A673 (cell line): ENCODE data around the gene KLHDC1. TPM values are rescaled to one million over a fixed set of nuclear protein-coding genes. Genes with fewer than 3 reads are reported as not detected.
"Not testable (repeated sequence)": the region's sequence is repeated elsewhere in the genome, so short reads cannot be mapped to it uniquely, and the experiment has no call there.

Experiments
- BruUV-seq: library from RNA; stranded (reverse); fragments of 400-500 nt; replicated peaks from 2 replicates; lab custom pipeline; 2021; lab: Mats Ljungman, UMichigan
- CTCF ChIA-PET: fragments of 300-600 bp; sonication (Branson Sonifier 250); formaldehyde crosslinking; loops from one replicate; lab custom pipeline; 2022; ENCODE audit warnings: antibody characterized with exemption; lab: Charles Lee
- POLR2A ChIA-PET: fragments of 300-600 bp; sonication (Branson Sonifier 250); formaldehyde crosslinking; loops from one replicate; lab custom pipeline; 2022; ENCODE audit warnings: antibody characterized with exemption; ENCODE audit not compliant: low non-redundant PET; lab: Charles Lee
- DNase-seq: peaks from one replicate; pipeline ENCODE4 v3.0.0-alpha.2; 2015; ENCODE audit warnings: low spot score
- H3K27ac ChIP-seq: fragments of 200-600 bp; sonication (generic); 2 replicates; pipeline ENCODE4 v1.5.1; 2016; ENCODE audit warnings: mixed run types, low read depth, mild to moderate bottlenecking, mixed read lengths, antibody characterized with exemption, low read length; ENCODE audit not compliant: poor library complexity, severe bottlenecking
- H3K27me3 ChIP-seq: fragments of 200-600 bp; sonication (generic); replicated peaks from 2 replicates; pipeline ENCODE4 v1.6.1; 2017; ENCODE audit warnings: mixed run types, low read depth, mild to moderate bottlenecking, mixed read lengths, antibody characterized with exemption, low read length; ENCODE audit not compliant: insufficient read depth, poor library complexity
- H3K36me3 ChIP-seq: fragments of 200-600 bp; sonication (generic); 2 replicates; pipeline ENCODE4 v1.6.1; 2016; ENCODE audit warnings: mixed run types, mild to moderate bottlenecking, mixed read lengths, antibody characterized with exemption, low read length; ENCODE audit not compliant: insufficient read depth, poor library complexity, severe bottlenecking
- H3K4me1 ChIP-seq: fragments of 200-600 bp; sonication (generic); 2 replicates; pipeline ENCODE4 v1.6.1; 2017; ENCODE audit warnings: mixed run types, mild to moderate bottlenecking, mixed read lengths, antibody characterized with exemption, low read length; ENCODE audit not compliant: insufficient read depth, poor library complexity, severe bottlenecking
- H3K4me3 ChIP-seq: fragments of 200-600 bp; sonication (generic); 2 replicates; pipeline ENCODE4 v1.5.1; 2016; ENCODE audit warnings: low read depth, mixed run types, mild to moderate bottlenecking, mixed read lengths, low read length; ENCODE audit not compliant: poor library complexity, severe bottlenecking
- H3K9me3 ChIP-seq: fragments of 200-600 bp; sonication (generic); 2 replicates; pipeline ENCODE4 v1.6.1; 2016; ENCODE audit warnings: mixed run types, low read depth, mild to moderate bottlenecking, mixed read lengths, antibody characterized with exemption, low read length; ENCODE audit not compliant: poor library complexity, severe bottlenecking
- CTCF ChIP-seq: fragments of 300-800, 200-600 bp; sonication (generic); conservative IDR thresholded peaks from 2 replicates; pipeline ENCODE4 v1.5.1; 2017; ENCODE audit warnings: low read depth, mild to moderate bottlenecking, antibody characterized with exemption, low read length, moderate library complexity, mixed read lengths
- EZH2 ChIP-seq: fragments of 200-600 bp; sonication (generic); IDR thresholded peaks from 2 replicates; pipeline ENCODE4 v1.6.1; 2017; ENCODE audit warnings: borderline replicate concordance, low read depth, mild to moderate bottlenecking, mixed read lengths, antibody characterized with exemption, low read length; ENCODE audit not compliant: poor library complexity, severe bottlenecking
- intact Hi-C: fragments of 100-400 bp; cut with micrococcal nuclease; formaldehyde crosslinking; loops from one replicate; pipeline ENCODE4 v1.10.0; 2022; ENCODE audit not compliant: unreplicated experiment
- total RNA-seq: library from RNA; stranded (reverse); gene quantifications from 2 replicates; pipeline ENCODE4 v1.2.3, GENCODE V29; 2021

KLHDC1 gene
- total RNA-seq, 1 experiment from 2014 or later, result 1.3 TPM

DNA sequence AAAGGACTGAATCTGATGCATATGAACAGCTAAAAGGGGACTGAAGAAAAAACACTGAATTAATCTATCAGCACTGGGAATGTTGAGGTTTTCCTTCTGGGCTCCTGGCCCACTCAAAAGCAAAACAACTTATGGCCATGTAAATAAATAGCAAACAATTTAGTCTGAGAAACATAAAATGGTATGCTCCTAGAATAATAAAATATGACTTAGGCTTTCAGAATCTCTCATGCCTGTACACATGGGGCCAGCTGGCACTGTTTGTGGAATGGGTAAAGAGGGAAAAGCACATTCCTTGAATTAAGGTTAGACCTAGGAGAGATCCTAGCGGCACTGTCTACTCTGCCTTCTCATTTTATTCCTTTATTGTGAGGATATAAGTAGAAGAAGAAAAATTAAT is 81.2 kb downstream of the KLHDC1 start:
- ChIA-PET POLR2A (no interaction called here), CTCF (no interaction called here)
- TF ChIP-seq CTCF (no peak), EZH2 (no peak)
- intact Hi-C loops, result no loop called here
- BruUV-seq, result no TSS peak
- Histone ChIP-seq H3K27me3 (no peaks in the 10 kb centered on the region), H3K4me3 (no peak overlapping the region), H3K27ac (no peak overlapping the region), H3K9me3 (no peaks in the 10 kb centered on the region), H3K4me1 (no peaks in the 10 kb centered on the region), H3K36me3 (peaks cover 41% of the 10 kb centered on the region)
- DNase-seq, result no peak

GRCh38 chr14:49778421-49778820 is 85.5 kb downstream of the KLHDC1 start:
- TF ChIP-seq CTCF (no peak), EZH2 (no peak)
- intact Hi-C loops, result no loop called here
- no peaks in the 10 kb centered on the region for H3K9me3 ChIP-seq
- no peak overlapping the region for H3K27ac ChIP-seq
- DNase-seq, result no peak
- no peaks in the 10 kb centered on the region for H3K4me1 ChIP-seq
- H3K36me3 ChIP-seq, result peaks cover 80% of the 10 kb centered on the region
- no peak overlapping the region for H3K4me3 ChIP-seq
- ChIA-PET POLR2A (no interaction called here), CTCF (no interaction called here)
- H3K27me3 ChIP-seq, result no peaks in the 10 kb centered on the region
- BruUV-seq, result no TSS peak

GRCh38 chr14:49781040-49781439 is 88.1 kb downstream of the KLHDC1 start:
- POLR2A ChIA-PET, result not testable (repeated sequence)

GRCh38 chr14:49783394-49784014 is 90.6 kb downstream of the KLHDC1 start:
- CTCF ChIA-PET, result no interaction called here
- POLR2A ChIA-PET, result interaction anchor here (0.6 kb wide), 1 partner anchor 20 kb away, joined by 5 read pairs; no protein-coding TSS in a partner anchor
- Histone ChIP-seq H3K27me3 (no peaks in the 10 kb centered on the region), H3K4me3 (no peak overlapping the region), H3K9me3 (no peaks in the 10 kb centered on the region), H3K36me3 (peaks cover 91% of the 10 kb centered on the region), H3K27ac (no peak overlapping the region), H3K4me1 (no peaks in the 10 kb centered on the region)
- intact Hi-C loops, result no loop called here
- TF ChIP-seq EZH2 (no peak), CTCF (no peak)
- DNase-seq, result no peak
- BruUV-seq, result no TSS peak

More at GRCh38 chr14:49781040-49781439, 88.1 kb downstream of the KLHDC1 start:
- intact Hi-C loops, CTCF ChIA-PET, BruUV-seq, H3K4me1 ChIP-seq, H3K27ac ChIP-seq, H3K4me3 ChIP-seq, H3K27me3 ChIP-seq, H3K9me3 ChIP-seq, DNase-seq: not testable (repeated sequence)
- peaks cover 86% of the 10 kb centered on the region for H3K36me3 ChIP-seq
